ENCODE results near the gene RALGAPA1. TPM values are rescaled to one million over a fixed set of nuclear protein-coding genes. Genes with fewer than 3 reads are reported as not detected.
"Not testable (repeated sequence)": the region's sequence is repeated elsewhere in the genome, so short reads cannot be mapped to it uniquely, and the experiment has no call there.

RALGAPA1 gene
- total RNA-seq, 6 experiments from 2014 or later: 12.1 to 16.1 (median 13.2) TPM

- TF ChIP-seq CTCF (IDR thresholded peaks at IDR 0.05): no peak
- Mint-ChIP-seq H3K36me3 (ENCODE audit: low read depth) (peaks cover 23% of the 10 kb centered on the region), H3K9me3 (peaks cover 21% of the 10 kb centered on the region), H3K4me1 (ENCODE audit: low read depth) (no peaks in the 10 kb centered on the region; the same call in 1 of the 2 replicates), H3K4me3 (no peak overlapping the region), H3K27ac (no peak overlapping the region), H3K27me3 (ENCODE audit: insufficient read depth) (no peaks in the 10 kb centered on the region; the same call in 1 of the 2 replicates)
- DNase-seq: no peak
Observed at GRCh38 chr14:35783699-35784098, 25.4 kb downstream of the RALGAPA1 start.

DNA sequence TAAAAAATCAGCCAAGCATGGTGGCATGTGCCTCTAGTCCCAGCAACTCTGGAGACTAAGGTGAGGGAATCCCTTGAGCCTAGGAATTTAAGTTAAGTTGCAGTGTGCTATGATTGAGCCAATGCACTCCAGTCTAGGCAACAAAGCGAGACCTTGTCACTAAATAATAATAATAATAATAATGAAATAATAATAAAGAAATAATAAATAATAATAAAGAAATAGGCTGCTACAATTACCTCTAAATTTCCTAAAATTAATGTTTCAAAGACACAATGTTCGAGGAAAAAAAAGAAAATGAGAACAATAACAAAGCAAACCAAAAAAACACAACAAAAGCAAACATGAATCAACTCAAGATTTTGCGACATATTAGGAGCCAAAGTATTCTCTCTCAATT lies 29.7 kb downstream of the RALGAPA1 start:
- H3K4me3 Mint-ChIP-seq: no peak overlapping the region
- no peak for TF ChIP-seq CTCF (IDR thresholded peaks at IDR 0.05)
- peaks cover 19% of the 10 kb centered on the region for H3K36me3 Mint-ChIP-seq (ENCODE audit: low read depth)
- no peaks in the 10 kb centered on the region for H3K4me1 Mint-ChIP-seq (ENCODE audit: low read depth)
- no peaks in the 10 kb centered on the region for H3K27me3 Mint-ChIP-seq (ENCODE audit: insufficient read depth)
- peaks cover 21% of the 10 kb centered on the region for H3K9me3 Mint-ChIP-seq
- H3K27ac Mint-ChIP-seq: no peak overlapping the region
- DNase-seq: no peak

- not testable (repeated sequence) for DNase-seq; H3K4me1 Mint-ChIP-seq (ENCODE audit: low read depth); H3K27ac Mint-ChIP-seq; H3K4me3 Mint-ChIP-seq; H3K27me3 Mint-ChIP-seq (ENCODE audit: insufficient read depth)
- peaks cover 19% of the 10 kb centered on the region for H3K36me3 Mint-ChIP-seq (ENCODE audit: low read depth)
- H3K9me3 Mint-ChIP-seq: peaks cover 21% of the 10 kb centered on the region
Observed at GRCh38 chr14:35777550-35777949, 31.5 kb downstream of the RALGAPA1 start.

DNA sequence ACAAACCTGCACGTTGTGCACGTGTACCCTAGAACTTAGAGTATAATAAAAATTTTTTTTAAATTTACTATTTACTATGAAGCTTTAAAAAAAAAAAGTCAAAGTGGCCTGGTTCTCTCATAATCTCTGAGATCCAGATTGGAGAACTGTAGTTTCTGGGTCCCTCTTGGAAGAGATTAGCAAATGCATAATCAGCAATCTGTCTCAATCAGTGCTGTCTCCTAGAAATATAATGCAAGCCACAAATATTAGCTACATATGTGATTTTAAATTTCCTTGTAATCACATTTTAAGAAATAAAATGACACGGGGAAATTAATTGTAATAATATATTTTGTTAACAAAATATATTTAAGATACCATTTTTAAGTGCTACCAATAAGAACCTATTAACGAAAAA lies 32.3 kb downstream of the RALGAPA1 start:
- DNase-seq: no peak
- TF ChIP-seq CTCF (IDR thresholded peaks at IDR 0.05): no peak
- H3K4me1 Mint-ChIP-seq (ENCODE audit: low read depth): no peaks in the 10 kb centered on the region
- no peak overlapping the region for H3K4me3 Mint-ChIP-seq
- H3K36me3 Mint-ChIP-seq (ENCODE audit: low read depth): peaks cover 19% of the 10 kb centered on the region
- no peak overlapping the region for H3K27ac Mint-ChIP-seq
- no peaks in the 10 kb centered on the region for H3K27me3 Mint-ChIP-seq (ENCODE audit: insufficient read depth)
- peaks cover 19% of the 10 kb centered on the region for H3K9me3 Mint-ChIP-seq

DNA sequence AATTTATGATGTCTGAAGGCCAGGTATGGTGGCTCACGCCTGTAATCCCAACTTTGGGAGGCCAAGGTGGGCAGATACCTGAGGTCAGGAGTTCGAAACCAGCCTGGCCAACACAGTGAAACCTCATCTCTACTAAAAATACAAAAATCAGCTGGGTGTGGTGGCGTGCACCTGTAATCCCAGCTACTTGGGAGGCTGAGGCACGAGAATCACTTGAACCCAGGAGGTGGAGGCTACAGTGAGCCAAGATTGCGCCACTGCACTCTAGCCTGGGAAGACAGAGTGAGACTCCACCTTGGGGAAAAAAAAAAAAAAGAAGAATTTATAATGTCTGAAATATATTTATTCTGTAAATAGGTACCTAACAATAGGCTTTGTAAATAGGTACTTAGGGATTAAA lies 33.0 kb downstream of the RALGAPA1 start:
- Mint-ChIP-seq H3K9me3 (peaks cover 12% of the 10 kb centered on the region), H3K36me3 (ENCODE audit: low read depth) (peaks cover 13% of the 10 kb centered on the region)
- not testable (repeated sequence) for H3K4me3 Mint-ChIP-seq; H3K4me1 Mint-ChIP-seq (ENCODE audit: low read depth); H3K27me3 Mint-ChIP-seq (ENCODE audit: insufficient read depth); DNase-seq; H3K27ac Mint-ChIP-seq

- no peak for TF ChIP-seq CTCF (IDR thresholded peaks at IDR 0.05)
- H3K4me1 Mint-ChIP-seq (ENCODE audit: low read depth): no peaks in the 10 kb centered on the region
Observed at GRCh38 chr14:35766700-35767082, 42.4 kb downstream of the RALGAPA1 start.

More at GRCh38 chr14:35766700-35767082, 42.4 kb downstream of the RALGAPA1 start:
- no peak for DNase-seq
- Mint-ChIP-seq H3K27me3 (ENCODE audit: insufficient read depth) (no peaks in the 10 kb centered on the region), H3K36me3 (ENCODE audit: low read depth) (no peaks in the 10 kb centered on the region; the same call in 1 of the 2 replicates), H3K9me3 (no peaks in the 10 kb centered on the region), H3K27ac (no peak overlapping the region), H3K4me3 (no peak overlapping the region)

All from HFFc6 (cell line).